Stomach smooth muscle (tissue), 2 donors: ENCODE results near the gene IL20RA.

Source experiments
- H3K27ac ChIP-seq: one replicate; pipeline ENCODE4 v1.7.0; 2013; ENCODE audit warnings: mild to moderate bottlenecking, low read length, inconsistent platforms
- H3K27me3 ChIP-seq, 2 donors: one replicate each; pipeline ENCODE4 v1.7.0; 2013; ENCODE audit warnings: low read length in 2 of 2; ENCODE audit not compliant: insufficient read depth in 2 of 2, control insufficient read depth in 1 of 2
- H3K36me3 ChIP-seq, 2 donors: one replicate each; pipeline ENCODE4 v1.7.0; 2013; ENCODE audit warnings: low read length in 2 of 2; ENCODE audit not compliant: control insufficient read depth in 2 of 2, insufficient read depth in 2 of 2
- H3K4me1 ChIP-seq: one replicate; pipeline ENCODE4 v1.7.0; 2013; ENCODE audit warnings: low read length; ENCODE audit not compliant: control insufficient read depth, insufficient read depth
- H3K4me3 ChIP-seq, 2 donors: one replicate each; pipeline ENCODE4 v1.7.0; 2013; ENCODE audit warnings: low read length in 2 of 2
- H3K9ac ChIP-seq, 2 donors: one replicate each; pipeline ENCODE4 v1.7.0; 2013; ENCODE audit warnings: low read length in 2 of 2, mild to moderate bottlenecking in 1 of 2
- H3K9me3 ChIP-seq, 2 donors: one replicate each; pipeline ENCODE4 v1.7.0; 2013; ENCODE audit warnings: low read length in 2 of 2; ENCODE audit not compliant: control insufficient read depth in 2 of 2
- donor health status: healthy.
- donor health status: Pancreatic carcinoma.

IL20RA gene

DNA sequence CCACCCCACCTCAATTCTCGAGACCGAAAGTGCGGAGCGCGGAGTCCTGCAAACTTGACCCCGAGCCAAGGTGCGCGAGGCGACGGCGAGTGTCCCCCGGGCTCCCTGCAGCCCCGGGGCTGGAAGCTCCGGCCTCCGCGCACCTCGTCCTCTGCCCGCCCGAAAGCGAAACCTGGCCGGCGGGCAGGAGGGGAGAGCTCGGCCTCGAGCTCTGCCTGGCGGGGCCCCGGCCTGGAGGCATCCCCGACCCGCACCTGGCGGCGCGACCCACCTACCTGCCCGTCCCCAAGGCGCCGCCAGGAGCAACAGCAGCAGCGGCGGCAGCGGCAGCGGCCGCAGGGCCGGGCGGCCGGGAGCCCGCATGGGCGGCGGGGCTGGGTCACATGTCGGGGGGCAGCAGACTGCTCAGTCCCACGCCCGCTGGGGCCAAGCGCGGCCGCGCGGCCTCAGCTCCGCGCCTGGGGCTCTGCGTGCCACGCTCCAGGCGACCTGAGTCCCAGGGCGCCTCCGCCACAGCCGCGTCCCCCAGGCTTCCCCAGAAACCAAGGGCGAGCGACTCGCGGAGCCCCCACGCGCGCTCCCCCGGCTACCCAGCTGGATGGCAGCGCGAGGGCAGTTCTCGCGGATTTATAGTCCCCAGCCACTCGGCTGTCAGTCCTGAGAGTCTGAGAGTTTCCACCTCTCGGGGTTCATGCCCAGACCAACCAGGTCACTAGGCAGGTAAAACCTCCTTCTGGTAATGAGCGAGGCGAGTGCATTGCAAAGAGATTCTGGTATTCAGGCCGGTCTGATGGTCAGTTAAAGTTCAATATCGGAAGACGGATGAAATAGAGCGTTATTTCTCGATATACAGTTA, at the start of gene IL20RA:
Gene IL20RA, minus strand, starts transcription at position 600 of the 856 bp plus-strand sequence. Its CDS starts 237 bp downstream, at position 363.
- peak within 1 kb of the TSS; percentile 79 to 82 for H3K4me3 ChIP-seq
- no peaks in the 10 kb centered on the region for H3K36me3 ChIP-seq
- H3K9ac ChIP-seq, result peak within 1 kb of the TSS; percentile 21 to 63
- H3K27me3 ChIP-seq, result peaks cover 0 to 12% of the 10 kb centered on the region in 2 donors
- H3K9me3 ChIP-seq, result no peaks in the 10 kb centered on the region
- no peaks in the 10 kb centered on the region for H3K4me1 ChIP-seq
- no peak within 1 kb of the TSS for H3K27ac ChIP-seq

GRCh38 chr6:137093183-137094069, 48.7 kb upstream of the IL20RA start:
- Histone ChIP-seq H3K9ac (no peak overlapping the region), H3K27ac (no peak overlapping the region), H3K9me3 (no peaks in the 10 kb centered on the region), H3K36me3 (no peaks in the 10 kb centered on the region), H3K27me3 (peaks cover 0 to 4% of the 10 kb centered on the region in 2 donors), H3K4me1 (no peaks in the 10 kb centered on the region), H3K4me3 (no peak overlapping the region)

- no peak overlapping the region for H3K27ac ChIP-seq
- no peak overlapping the region for H3K4me3 ChIP-seq
- H3K36me3 ChIP-seq, result no peaks in the 10 kb centered on the region
- peaks cover 0 to 4% of the 10 kb centered on the region in 2 donors for H3K27me3 ChIP-seq
- H3K9ac ChIP-seq, result no peak overlapping the region
- no peaks in the 10 kb centered on the region for H3K9me3 ChIP-seq
- no peaks in the 10 kb centered on the region for H3K4me1 ChIP-seq
Measured at GRCh38 chr6:137092018-137092417, 47.3 kb upstream of the IL20RA start.

DNA sequence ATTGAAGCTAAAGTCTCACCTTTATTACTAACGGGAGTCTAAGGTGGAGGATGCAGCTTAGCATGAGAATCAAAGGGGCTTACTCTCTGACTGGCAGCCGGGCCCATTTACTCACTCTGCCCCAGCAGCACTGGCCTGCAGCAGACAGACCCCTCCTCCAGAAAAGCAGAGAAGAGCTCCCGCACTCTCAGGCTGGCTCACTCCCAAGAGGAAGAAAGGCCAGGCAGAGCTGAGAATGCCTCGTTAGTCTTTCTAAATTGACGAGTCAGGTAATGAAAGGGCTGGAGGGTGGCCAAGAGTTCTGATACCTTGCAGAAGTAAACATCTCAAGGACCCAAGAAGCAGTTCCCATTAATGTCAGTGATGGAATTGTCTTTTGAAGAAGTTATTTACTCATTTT, 44.5 kb upstream of the IL20RA start:
- H3K27me3 ChIP-seq, result peaks cover 0 to 6% of the 10 kb centered on the region in 2 donors
- H3K9me3 ChIP-seq, result no peaks in the 10 kb centered on the region
- H3K4me1 ChIP-seq, result no peaks in the 10 kb centered on the region

DNA sequence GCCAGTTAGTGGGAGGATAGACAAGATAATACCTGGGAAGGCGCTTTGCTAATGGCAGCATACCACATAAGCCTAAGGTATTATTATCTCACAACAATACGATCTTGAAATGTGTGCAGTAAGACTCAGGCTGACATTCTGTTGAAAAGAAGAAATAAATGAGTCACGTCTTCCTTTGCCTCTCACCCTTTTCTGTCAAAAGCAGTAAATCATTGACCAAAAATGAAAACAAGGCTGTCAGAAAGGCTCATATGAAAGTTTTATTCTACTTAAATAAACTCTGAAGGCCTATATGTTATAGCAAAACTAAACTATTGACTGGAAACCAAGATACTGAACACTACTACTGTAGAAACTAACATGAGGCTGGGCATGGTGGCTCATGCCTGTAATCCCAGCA, 43.1 kb upstream of the IL20RA start:
- Histone ChIP-seq H3K9ac (no peak overlapping the region), H3K4me3 (no peak overlapping the region), H3K9me3 (no peaks in the 10 kb centered on the region), H3K36me3 (no peaks in the 10 kb centered on the region), H3K27ac (no peak overlapping the region), H3K4me1 (no peaks in the 10 kb centered on the region), H3K27me3 (peaks cover 0 to 6% of the 10 kb centered on the region in 2 donors)

More for the DNA sequence above, 44.5 kb upstream of the IL20RA start:
- H3K36me3 ChIP-seq, result no peaks in the 10 kb centered on the region
- H3K9ac ChIP-seq, result no peak overlapping the region
- H3K27ac ChIP-seq, result no peak overlapping the region
- no peak overlapping the region for H3K4me3 ChIP-seq

- H3K4me3 ChIP-seq, result no peak overlapping the region
- H3K36me3 ChIP-seq, result no peaks in the 10 kb centered on the region
- H3K9ac ChIP-seq, result no peak overlapping the region
- no peaks in the 10 kb centered on the region for H3K4me1 ChIP-seq
- H3K9me3 ChIP-seq, result no peaks in the 10 kb centered on the region
- H3K27ac ChIP-seq, result no peak overlapping the region
- H3K27me3 ChIP-seq, result peaks cover 0 to 6% of the 10 kb centered on the region in 2 donors
Measured at GRCh38 chr6:137086031-137086430, 41.3 kb upstream of the IL20RA start.

- Histone ChIP-seq H3K4me1 (no peaks in the 10 kb centered on the region), H3K9me3 (no peaks in the 10 kb centered on the region), H3K4me3 (no peak overlapping the region), H3K27me3 (peaks cover 2 to 6% of the 10 kb centered on the region in 2 donors), H3K9ac (no peak overlapping the region), H3K27ac (no peak overlapping the region), H3K36me3 (no peaks in the 10 kb centered on the region)
Measured at GRCh38 chr6:137084865-137085617, 40.3 kb upstream of the IL20RA start.

- Histone ChIP-seq H3K27ac (no peak overlapping the region), H3K9ac (no peak overlapping the region), H3K9me3 (no peaks in the 10 kb centered on the region), H3K36me3 (no peaks in the 10 kb centered on the region), H3K4me3 (no peak overlapping the region), H3K4me1 (no peaks in the 10 kb centered on the region), H3K27me3 (peaks cover 2% of the 10 kb centered on the region in 2 donors)
Measured at GRCh38 chr6:137084090-137084489, 39.3 kb upstream of the IL20RA start.

DNA sequence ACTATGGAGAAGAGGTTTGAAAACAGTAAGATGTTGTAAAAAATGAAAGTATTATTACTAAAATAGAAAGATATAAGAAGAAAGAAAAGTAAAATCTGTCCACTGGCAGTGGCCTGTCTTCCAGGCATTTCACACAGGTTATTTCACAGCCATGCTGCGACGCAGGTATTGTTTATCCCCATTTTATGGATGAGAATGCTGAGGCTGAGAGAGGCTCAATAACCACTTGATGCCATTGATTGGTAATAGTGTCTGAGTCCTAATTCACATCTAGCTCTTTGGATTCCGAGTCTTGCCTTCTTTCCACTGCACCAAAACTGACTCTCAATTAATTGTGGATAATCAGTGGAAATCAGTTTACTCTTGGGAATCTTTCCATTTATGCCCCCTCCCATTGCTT, 37.2 kb upstream of the IL20RA start:
- Histone ChIP-seq H3K9me3 (no peaks in the 10 kb centered on the region), H3K9ac (no peak overlapping the region), H3K36me3 (no peaks in the 10 kb centered on the region), H3K27me3 (peaks cover 2% of the 10 kb centered on the region in 2 donors), H3K4me1 (no peaks in the 10 kb centered on the region), H3K27ac (no peak overlapping the region), H3K4me3 (no peak overlapping the region)

- Histone ChIP-seq H3K36me3 (no peaks in the 10 kb centered on the region), H3K4me3 (no peak overlapping the region), H3K4me1 (no peaks in the 10 kb centered on the region), H3K27ac (no peak overlapping the region), H3K27me3 (peaks cover 0 to 2% of the 10 kb centered on the region in 2 donors), H3K9me3 (no peaks in the 10 kb centered on the region), H3K9ac (no peak overlapping the region)
Measured at GRCh38 chr6:137080711-137081110, 35.9 kb upstream of the IL20RA start.
